Spleen (tissue), 11 donors: Measurements from ENCODE around the gene UBR1. TPM values are rescaled to one million over a fixed set of nuclear protein-coding genes. Genes with fewer than 3 reads are reported as not detected.
"Not testable (repeated sequence)": the region's sequence is repeated elsewhere in the genome, so short reads cannot be mapped to it uniquely, and the experiment has no call there.

Source experiments
- DNase-seq: peaks from one replicate; pipeline ENCODE4 v3.0.0-alpha.2; 2020
- H3K27ac ChIP-seq, 8 donors: fragments of 200-600 bp; sonication (generic) in 7 of 8; 1 replicate in 4 of 8; 2 replicates in 4 of 8; pipeline versions ENCODE4 v1.5.0 to v1.8.0; 2016 to 2021; ENCODE audit warnings: inconsistent platforms in 4 of 8, mild to moderate bottlenecking in 4 of 8, moderate library complexity in 1 of 8
- H3K27me3 ChIP-seq, 7 donors: fragments of 200-600 bp; sonication (generic) in 6 of 7; replicated peaks in 1 of 7; 1 replicate in 4 of 7; 2 replicates in 3 of 7; pipeline versions ENCODE4 v1.5.0 to v1.8.0; 2016 to 2021; ENCODE audit warnings: inconsistent platforms in 3 of 7, mild to moderate bottlenecking in 1 of 7
- H3K36me3 ChIP-seq, 6 donors: fragments of 200-600 bp; sonication (generic) in 5 of 6; 1 replicate in 4 of 6; 2 replicates in 2 of 6; pipeline versions ENCODE4 v1.5.0 to v1.8.0; 2016 to 2021; ENCODE audit warnings: inconsistent platforms in 2 of 6
- H3K4me1 ChIP-seq, 6 donors: fragments of 200-600 bp; sonication (generic) in 5 of 6; 1 replicate in 3 of 6; 2 replicates in 3 of 6; pipeline versions ENCODE4 v1.5.0 to v1.8.0; 2016 to 2021; ENCODE audit warnings: inconsistent platforms in 3 of 6
- H3K4me3 ChIP-seq, 8 donors: fragments of 200-600 bp; sonication (generic) in 7 of 8; 1 replicate in 4 of 8; 2 replicates in 4 of 8; pipeline versions ENCODE4 v1.5.0 to v1.8.0; 2016 to 2021; ENCODE audit warnings: inconsistent platforms in 4 of 8, mild to moderate bottlenecking in 4 of 8, moderate library complexity in 2 of 8
- H3K9me3 ChIP-seq, 8 donors: fragments of 200-600 bp; sonication (generic) in 7 of 8; 1 replicate in 4 of 8; 2 replicates in 4 of 8; pipeline versions ENCODE4 v1.5.0 to v1.8.0; 2016 to 2021; ENCODE audit warnings: inconsistent platforms in 4 of 8
- POLR2A ChIP-seq, 3 donors: fragments of 450-650 bp; IDR thresholded peaks; one replicate each; pipeline ENCODE4 v1.5.1; 2017; ENCODE audit warnings: antibody characterized with exemption in 3 of 3, mild to moderate bottlenecking in 1 of 3
- POLR2AphosphoS5 ChIP-seq, 3 donors: sonication (generic); formaldehyde crosslinking; IDR thresholded peaks; one replicate each; pipeline ENCODE4 v1.5.1; 2017; ENCODE audit warnings: antibody characterized with exemption in 3 of 3
- WGBS, 5 donors: extraction: QIAGEN DNeasy Blood & Tissue Kit in 3 of 5; methylation state at CpG; one replicate each; pipeline versions ENCODE4 v1.1.5 to v1.1.7; 2013 to 2018; 5-methylcytosine and 5-hydroxymethylcytosine counted together
- intact Hi-C: fragments of 100-400 bp; cut with DNase I; formaldehyde crosslinking; loops from one replicate; pipeline ENCODE4 v1.15.0; 2023; ENCODE audit warnings: low total_unique reads
- polyA plus RNA-seq, 3 donors: library from polyadenylated mRNA; stranded (reverse); fragments of 200-250 nt; gene quantifications; one replicate each; pipeline ENCODE4 v1.2.1, GENCODE V29; 2013
- small RNA-seq, 4 donors: library from RNA; depleted of rRNA; stranded (forward); fragments of <200 nt; gene quantifications; one replicate each; pipeline ENCODE3, GENCODE V24; 2016
- total RNA-seq, 7 donors: library from RNA; depleted of rRNA in 3 of 7; stranded (reverse); fragments of >200 nt in 3 of 7; fragmentation: NEBNext Ultra II Directional in 4 of 7; extraction: Animal tissue kit (Norgen Biotek cat#: 25700) in 4 of 7; gene quantifications; one replicate each; pipeline versions ENCODE4 v1.1.0 to v1.2.1, GENCODE V29; 2016 to 2021
- TF ChIP-seq, protein P1 (sequence below), 11 experiments: fragments of 200-600 bp in 7 of 11; fragments of 450-650 bp in 4 of 11; sonication (generic) in 4 of 11; IDR thresholded peaks in 8 of 11; conservative IDR thresholded peaks in 3 of 11; 1 replicate in 7 of 11; 2 replicates in 4 of 11; pipeline versions ENCODE4 v1.4.0 to v1.8.0; 2016 to 2021; ENCODE audit warnings: antibody characterized with exemption in 11 of 11, inconsistent platforms in 4 of 11, mild to moderate bottlenecking in 1 of 11
- donor health status: healthy with polysubstance abuse.
- donor health status: DM: no; HTN: no; CAD: no; lungs with moderate emphysema.
- donor health status: DM: no; HTN: no; CAD: no.
- donor health status: Bipolar disorder and iron deficiency.
- donor health status: healthy.
- donor health status: DM: no; HTN: no; CAD: no.
- donor health status: DM: yes; HTN: yes; CAD: no.

Gene UBR1
- total and polyA plus RNA-seq, 10 donors = 4.3 to 69.2 (median 38.8) TPM

DNA sequence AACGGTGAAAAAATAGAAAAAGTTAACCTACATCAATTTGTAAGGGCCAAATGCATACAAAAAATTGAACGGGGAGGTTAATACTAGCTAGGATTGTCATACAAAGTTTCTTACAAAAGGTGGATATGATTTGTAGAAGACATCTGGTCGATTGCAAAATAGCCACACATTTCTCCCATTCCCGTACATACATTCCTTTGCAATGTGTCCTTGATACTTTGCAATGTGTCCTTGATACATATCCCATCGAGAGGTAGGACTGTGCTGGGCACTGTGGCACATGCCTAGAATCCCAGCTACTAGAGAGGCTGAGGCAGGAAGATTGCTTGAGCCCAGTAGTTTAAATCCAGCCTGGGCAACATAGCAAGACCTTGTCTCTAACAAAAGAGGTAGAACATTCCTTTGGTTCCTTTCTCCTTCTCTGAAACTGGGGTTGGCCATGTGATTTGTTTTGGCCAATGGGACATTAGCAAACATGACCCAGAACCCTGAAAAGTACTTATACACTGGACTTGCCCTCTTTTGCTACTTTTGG is 194.7 kb downstream of the UBR1 start:
- no peak overlapping the region for H3K27ac ChIP-seq
- H3K4me1 ChIP-seq = peaks cover 3 to 29% (median 23%) of the 10 kb centered on the region in 6 donors
- DNase-seq = no peak
- H3K9me3 ChIP-seq = no peaks in the 10 kb centered on the region
- no peaks in the 10 kb centered on the region for H3K27me3 ChIP-seq
- TF ChIP-seq, protein P1, sequence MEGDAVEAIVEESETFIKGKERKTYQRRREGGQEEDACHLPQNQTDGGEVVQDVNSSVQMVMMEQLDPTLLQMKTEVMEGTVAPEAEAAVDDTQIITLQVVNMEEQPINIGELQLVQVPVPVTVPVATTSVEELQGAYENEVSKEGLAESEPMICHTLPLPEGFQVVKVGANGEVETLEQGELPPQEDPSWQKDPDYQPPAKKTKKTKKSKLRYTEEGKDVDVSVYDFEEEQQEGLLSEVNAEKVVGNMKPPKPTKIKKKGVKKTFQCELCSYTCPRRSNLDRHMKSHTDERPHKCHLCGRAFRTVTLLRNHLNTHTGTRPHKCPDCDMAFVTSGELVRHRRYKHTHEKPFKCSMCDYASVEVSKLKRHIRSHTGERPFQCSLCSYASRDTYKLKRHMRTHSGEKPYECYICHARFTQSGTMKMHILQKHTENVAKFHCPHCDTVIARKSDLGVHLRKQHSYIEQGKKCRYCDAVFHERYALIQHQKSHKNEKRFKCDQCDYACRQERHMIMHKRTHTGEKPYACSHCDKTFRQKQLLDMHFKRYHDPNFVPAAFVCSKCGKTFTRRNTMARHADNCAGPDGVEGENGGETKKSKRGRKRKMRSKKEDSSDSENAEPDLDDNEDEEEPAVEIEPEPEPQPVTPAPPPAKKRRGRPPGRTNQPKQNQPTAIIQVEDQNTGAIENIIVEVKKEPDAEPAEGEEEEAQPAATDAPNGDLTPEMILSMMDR (IDR thresholded peaks at IDR 0.05 in 8 of 11, conservative IDR thresholded peaks at IDR 0.05 in 3 of 11) = no peak
- TF ChIP-seq POLR2AphosphoS5 (IDR thresholded peaks at IDR 0.05) = no peak
- TF ChIP-seq POLR2A (IDR thresholded peaks at IDR 0.05) = no peak
- peaks cover 0 to 5% (median 0%) of the 10 kb centered on the region in 6 donors for H3K36me3 ChIP-seq
- intact Hi-C loops = no loop called here
- WGBS, 5 donors = 70 to 86% (median 74%) methylated on average over 5 of the region's 5 CpGs
- H3K4me3 ChIP-seq = no peak overlapping the region

DNA sequence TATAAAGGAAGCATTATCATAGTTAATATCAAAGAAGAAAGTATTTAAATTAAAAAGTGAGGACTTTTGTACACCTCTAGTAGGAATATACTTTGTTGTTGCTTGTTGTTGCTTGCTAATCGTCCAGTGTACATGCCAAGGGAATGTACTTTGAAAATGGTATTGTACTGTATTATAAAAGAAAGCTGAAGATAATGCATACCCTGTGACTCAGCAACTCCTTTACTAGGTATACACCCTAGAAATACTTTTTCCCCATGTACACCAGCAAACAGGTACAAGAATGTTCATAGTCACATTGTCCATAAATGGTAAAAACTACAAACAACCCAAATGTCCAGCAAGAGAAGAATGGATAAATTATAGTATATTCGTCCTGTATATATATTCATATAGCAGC is 197.3 kb downstream of the UBR1 start:
- 66 to 90% (median 74%) methylated on average over 2 of the region's 2 CpGs for WGBS, 5 donors
- TF ChIP-seq POLR2A (IDR thresholded peaks at IDR 0.05) = no peak
- TF ChIP-seq, protein P1 (IDR thresholded peaks at IDR 0.05 in 8 of 11, conservative IDR thresholded peaks at IDR 0.05 in 3 of 11) = no peak
- no peak for TF ChIP-seq POLR2AphosphoS5 (IDR thresholded peaks at IDR 0.05)
- H3K27me3 ChIP-seq = no peaks in the 10 kb centered on the region
- H3K27ac ChIP-seq = no peak overlapping the region
- no peak for DNase-seq
- peaks cover 0 to 9% (median 0%) of the 10 kb centered on the region in 6 donors for H3K36me3 ChIP-seq
- no peaks in the 10 kb centered on the region for H3K9me3 ChIP-seq
- H3K4me3 ChIP-seq = no peak overlapping the region
- intact Hi-C loops = no loop called here
- peaks cover 0 to 7% (median 2%) of the 10 kb centered on the region in 6 donors for H3K4me1 ChIP-seq

DNA sequence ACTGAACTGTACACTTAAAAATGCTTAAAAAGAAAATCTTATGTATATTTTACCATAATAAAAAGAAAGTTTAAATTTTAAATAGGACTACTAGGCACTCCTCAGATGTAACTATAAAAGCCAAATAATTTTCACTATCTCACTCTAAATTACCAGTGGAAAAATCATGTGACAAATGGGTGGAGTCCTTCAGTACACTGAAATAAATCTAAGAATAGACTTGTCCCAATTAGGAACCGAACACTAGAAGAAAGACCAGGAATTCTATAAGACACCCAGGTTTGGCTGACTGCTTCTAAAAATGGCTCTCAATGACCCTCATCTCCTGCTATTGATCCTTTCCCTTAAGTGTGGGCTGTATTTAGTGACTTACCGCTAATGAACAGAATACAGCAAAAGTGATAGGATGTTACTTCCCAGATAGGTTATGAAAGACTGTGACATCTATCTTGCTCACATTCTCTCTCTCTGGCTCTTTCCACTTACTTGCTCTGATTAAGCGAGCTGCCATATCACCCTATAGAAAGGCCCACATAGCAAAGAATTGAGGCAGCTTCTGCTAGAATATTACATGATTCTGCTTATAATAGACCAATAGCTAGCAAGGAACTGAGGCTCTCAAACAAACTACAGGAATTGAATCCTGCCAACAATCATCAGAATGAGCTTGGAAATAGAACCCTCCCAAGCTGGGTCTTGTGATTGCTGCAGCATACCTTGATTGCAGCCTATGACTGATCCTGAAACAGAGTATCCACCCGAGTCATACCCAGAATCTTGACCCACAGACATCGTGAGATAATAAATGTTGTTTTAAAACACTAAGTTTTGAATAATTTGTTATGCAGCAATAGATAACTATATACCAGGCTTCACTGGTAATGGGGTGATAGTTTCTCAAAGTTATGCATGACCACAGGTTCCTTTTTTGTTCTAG is 202.2 kb downstream of the UBR1 start:
- intact Hi-C loops = no loop called here
- Histone ChIP-seq H3K27me3 (no peaks in the 10 kb centered on the region), H3K36me3 (peaks cover 0 to 9% (median 0%) of the 10 kb centered on the region in 6 donors), H3K27ac (no peak overlapping the region), H3K4me3 (no peak overlapping the region), H3K4me1 (peaks cover 0 to 10% (median 0%) of the 10 kb centered on the region in 6 donors), H3K9me3 (no peaks in the 10 kb centered on the region)
- 74 to 90% (median 83%) methylated on average over 5 of the region's 5 CpGs for WGBS, 5 donors
- no peak for TF ChIP-seq POLR2AphosphoS5 (IDR thresholded peaks at IDR 0.05)
- TF ChIP-seq, protein P1 (IDR thresholded peaks at IDR 0.05 in 8 of 11, conservative IDR thresholded peaks at IDR 0.05 in 3 of 11) = no peak
- TF ChIP-seq POLR2A (IDR thresholded peaks at IDR 0.05) = no peak
- no peak for DNase-seq

DNA sequence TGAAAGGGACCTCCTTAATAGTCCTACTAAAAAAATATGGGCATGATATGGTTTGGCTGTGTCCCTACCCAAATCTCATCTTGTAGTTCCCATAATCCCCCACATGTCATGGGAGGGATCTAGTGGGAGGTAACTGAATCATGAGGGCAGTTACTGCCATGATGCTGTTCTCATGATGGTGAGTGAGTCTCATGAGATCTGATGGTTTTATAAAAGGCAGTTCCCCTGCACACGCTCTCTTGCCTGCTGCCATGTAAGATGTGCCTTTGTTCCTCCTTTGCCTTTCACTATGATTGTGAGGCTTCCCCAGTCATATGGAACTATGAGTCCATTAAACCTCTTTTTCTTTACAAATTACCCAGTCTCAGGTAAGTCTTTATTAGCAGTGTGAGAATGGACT is 211.9 kb downstream of the UBR1 start:
- intact Hi-C loops, H3K27me3 ChIP-seq, DNase-seq, H3K27ac ChIP-seq, H3K36me3 ChIP-seq, H3K4me1 ChIP-seq, H3K4me3 ChIP-seq: not testable (repeated sequence)
- 75 to 95% (median 90%) methylated on average over 1 of the region's 1 CpG for WGBS, 5 donors
- H3K9me3 ChIP-seq = peaks cover 0 to 20% (median 16%) of the 10 kb centered on the region in 8 donors

Small RNA genes within 50 kb of the gene (small RNA-seq; reads per million reads assigned to genes)
- 0 reads per million in 4 donors for gene AC068724.2

Other genes starting within 250 kb of the UBR1 start
- gene TTBK2, start 185.3 kb downstream of the UBR1 start, total RNA-seq = 10 to 100 TPM; 19.4 to 27.8 (median 22.6) TPM
- gene TTBK2, start 185.3 kb downstream of the UBR1 start, polyA plus RNA-seq = 1 to 10 TPM; 1.4 to 3.7 (median 1.5) TPM
- gene TMEM62, start 27.5 kb upstream of the UBR1 start, total RNA-seq = 10 to 100 TPM; 24.4 to 47.7 (median 30.6) TPM
- 10 to 100 TPM; 17.7 to 35.5 (median 21.7) TPM for gene TMEM62, start 27.5 kb upstream of the UBR1 start, polyA plus RNA-seq
- gene CCNDBP1, start 79.4 kb upstream of the UBR1 start, total RNA-seq = 10 to 100 TPM; 55.8 to 99.2 (median 79.7) TPM
- 10 to 100 TPM; 54.6 to 66.7 (median 61.3) TPM for gene CCNDBP1, start 79.4 kb upstream of the UBR1 start, polyA plus RNA-seq
- gene EPB42, start 115.0 kb upstream of the UBR1 start, total RNA-seq = 10 to 100 TPM in 1 of 7 donors, 1 to 10 TPM in 4, under 1 TPM in 2; 0.28 to 31.5 (median 4.2) TPM
- gene EPB42, start 115.0 kb upstream of the UBR1 start, polyA plus RNA-seq = 1 to 10 TPM in 1 of 3 donors, under 1 TPM in 2; 0.11 to 1.9 (median 0.17) TPM
- gene TGM5, start 160.9 kb upstream of the UBR1 start, total RNA-seq = not detected
- under 1 TPM in 1 of 3 donors, not detected in 2; 0.02 TPM for gene TGM5, start 160.9 kb upstream of the UBR1 start, polyA plus RNA-seq
- gene TGM7, start 196.2 kb upstream of the UBR1 start, total RNA-seq = not detected
- gene TGM7, start 196.2 kb upstream of the UBR1 start, polyA plus RNA-seq = not detected
- gene LCMT2, start 224.5 kb upstream of the UBR1 start, total RNA-seq = 1 to 10 TPM; 5.8 to 9.2 (median 7.3) TPM
- gene LCMT2, start 224.5 kb upstream of the UBR1 start, polyA plus RNA-seq = 1 to 10 TPM; 4.3 to 7.6 (median 5.7) TPM